Forelimb muscle (tissue), 1 donor: Measurements from ENCODE around the gene NUP133. TPM values are rescaled to one million over a fixed set of nuclear protein-coding genes. Genes with fewer than 3 reads are reported as not detected.
"Not testable (repeated sequence)": the region's sequence is repeated elsewhere in the genome, so short reads cannot be mapped to it uniquely, and the experiment has no call there.

Experiments used
- DNase-seq: peaks from one replicate; pipeline ENCODE4 v3.0.0-alpha.2; 2013; ENCODE audit warnings: low read depth
- polyA plus RNA-seq: library from polyadenylated mRNA; unstranded; fragments of 120-200 nt; gene quantifications from one replicate; pipeline ENCODE4 v1.2.1, GENCODE V29; 2013; ENCODE audit not compliant: insufficient read length

The NUP133 gene
- polyA plus RNA-seq, 1 donor: 29.7 TPM

DNA sequence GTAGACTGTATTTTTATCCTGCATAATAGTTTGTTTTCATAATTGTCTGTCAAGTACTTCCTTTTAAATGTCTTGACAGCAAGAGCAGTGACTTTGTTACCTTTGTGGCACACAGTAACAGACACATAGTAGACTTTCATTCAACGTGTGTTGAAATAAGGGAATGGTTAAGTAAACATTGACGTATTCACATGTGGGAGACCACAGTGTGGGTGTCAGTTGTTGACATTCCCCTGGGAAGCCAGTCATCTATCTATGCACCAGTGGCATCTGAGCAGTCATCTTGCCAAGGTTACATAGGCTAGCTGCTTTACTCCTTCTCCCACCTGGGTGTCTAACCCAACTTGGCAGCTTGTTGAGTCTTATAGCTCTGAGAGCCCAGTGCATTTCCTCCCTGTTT is 1.4 kb upstream of the NUP133 start:
- DNase-seq: no peak

GRCh38 chr1:229508823-229509337 is 739 bp upstream of the NUP133 start:
- DNase-seq: no peak

- DNase-seq: no peak
Measured at GRCh38 chr1:229507502-229507901, 639 bp downstream of the NUP133 start.

GRCh38 chr1:229506633-229507032 is 1.5 kb downstream of the NUP133 start:
- no peak for DNase-seq

GRCh38 chr1:229495782-229496181 is 12.4 kb downstream of the NUP133 start:
- DNase-seq: no peak

- DNase-seq: no peak
Measured at GRCh38 chr1:229487181-229487580, 21.0 kb downstream of the NUP133 start.

DNA sequence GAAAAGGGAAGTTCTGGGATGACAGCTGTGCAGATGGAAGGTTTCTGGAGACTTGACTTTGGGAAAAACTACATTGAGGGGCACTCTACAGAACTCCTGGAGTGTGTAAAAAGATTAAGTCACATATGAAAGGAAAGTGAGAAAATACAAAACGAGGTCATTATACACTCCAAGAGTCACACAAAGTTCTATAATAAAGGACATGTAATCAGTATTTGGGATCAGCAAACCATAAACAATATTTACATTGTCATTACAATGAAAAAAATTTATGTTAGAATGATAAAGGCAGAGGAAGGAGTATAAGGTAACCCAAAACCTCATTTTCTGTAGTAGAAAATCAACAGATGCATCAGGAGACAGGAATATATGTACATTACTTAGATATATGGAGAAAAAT is 22.8 kb downstream of the NUP133 start:
- no peak for DNase-seq

DNA sequence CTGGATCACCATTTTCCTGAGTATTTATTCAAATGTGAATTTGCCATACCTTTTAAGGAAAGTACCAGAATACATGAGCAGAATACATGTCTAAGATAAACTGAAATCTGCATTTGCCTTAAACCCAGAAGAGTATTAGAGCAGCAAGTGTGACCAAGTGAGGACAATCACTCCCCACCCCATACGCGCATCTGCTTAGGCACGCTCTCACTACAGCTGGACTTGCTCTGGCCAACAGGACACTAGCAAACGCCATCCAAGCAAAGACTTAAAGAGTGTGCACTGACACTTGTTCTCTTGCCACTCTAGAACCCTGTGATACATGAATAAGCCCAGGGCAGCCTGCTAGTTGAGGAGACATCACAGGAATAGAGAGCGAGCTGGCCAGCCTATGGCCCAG is 25.6 kb downstream of the NUP133 start:
- DNase-seq: no peak

DNA sequence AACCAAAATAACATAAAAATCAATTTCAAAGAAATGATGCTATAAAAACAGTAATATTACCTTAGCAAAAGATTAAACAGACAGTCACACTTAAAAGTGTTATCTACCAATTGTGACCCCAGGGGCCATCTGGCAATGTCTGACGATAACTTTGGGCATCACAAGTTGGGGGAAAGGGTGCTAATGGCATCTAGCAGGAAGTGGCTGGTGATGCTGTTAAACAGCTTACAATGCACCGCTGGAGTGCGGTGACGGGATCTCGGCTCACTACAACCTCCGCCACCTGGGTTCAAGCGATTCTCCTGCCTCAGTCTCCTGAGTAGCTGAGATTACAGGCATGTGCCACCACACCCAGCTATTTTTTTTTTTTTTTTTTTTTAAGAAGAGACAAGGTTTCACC is 27.6 kb downstream of the NUP133 start:
- DNase-seq: no peak

DNA sequence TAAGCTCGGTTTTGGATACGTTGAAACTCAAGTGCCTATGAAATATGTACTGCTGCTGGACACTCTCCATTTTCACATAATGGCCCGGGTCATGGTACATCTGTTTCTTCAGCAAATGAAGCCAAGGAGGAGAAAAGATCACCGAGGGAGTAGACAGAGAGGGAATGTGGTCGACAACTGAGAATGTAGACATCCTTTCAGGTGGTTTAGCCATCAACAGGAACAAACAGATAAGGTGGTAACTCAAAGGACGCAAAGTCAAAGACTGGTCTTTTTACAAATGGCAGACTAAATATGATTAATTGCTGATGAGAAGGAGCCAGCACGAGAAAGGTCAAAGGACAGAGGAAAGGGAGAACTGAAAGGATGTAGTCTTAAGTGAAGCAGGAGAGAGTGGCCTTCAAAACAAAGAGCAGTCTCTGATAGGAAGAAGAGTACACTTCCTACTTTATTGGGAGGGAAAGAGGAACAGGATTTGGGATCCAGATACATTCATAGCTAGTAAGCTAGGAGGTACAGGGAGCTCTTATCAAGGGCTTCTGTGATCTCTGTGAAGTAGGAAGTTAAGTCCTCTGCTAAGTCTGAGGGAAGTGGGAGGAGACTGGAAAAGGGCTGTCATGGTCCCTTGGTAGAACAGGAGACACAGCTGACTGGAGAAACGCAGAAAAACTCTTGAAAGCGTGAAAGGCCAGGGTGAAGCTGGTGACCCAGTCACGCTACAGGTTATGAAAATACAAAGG is 28.3 kb downstream of the NUP133 start:
- no peak for DNase-seq

- DNase-seq: no peak
Measured at GRCh38 chr1:229478852-229479251, 29.3 kb downstream of the NUP133 start.

GRCh38 chr1:229475859-229476258 is 32.3 kb downstream of the NUP133 start:
- not testable (repeated sequence) for DNase-seq

- no peak for DNase-seq
Measured at GRCh38 chr1:229474509-229474908, 33.6 kb downstream of the NUP133 start.

GRCh38 chr1:229471175-229471574 is 37.0 kb downstream of the NUP133 start:
- DNase-seq: no peak

- DNase-seq: no peak
Measured at GRCh38 chr1:229470406-229471043, 37.6 kb downstream of the NUP133 start.

GRCh38 chr1:229466887-229467286 is 41.3 kb downstream of the NUP133 start:
- no peak for DNase-seq

DNA sequence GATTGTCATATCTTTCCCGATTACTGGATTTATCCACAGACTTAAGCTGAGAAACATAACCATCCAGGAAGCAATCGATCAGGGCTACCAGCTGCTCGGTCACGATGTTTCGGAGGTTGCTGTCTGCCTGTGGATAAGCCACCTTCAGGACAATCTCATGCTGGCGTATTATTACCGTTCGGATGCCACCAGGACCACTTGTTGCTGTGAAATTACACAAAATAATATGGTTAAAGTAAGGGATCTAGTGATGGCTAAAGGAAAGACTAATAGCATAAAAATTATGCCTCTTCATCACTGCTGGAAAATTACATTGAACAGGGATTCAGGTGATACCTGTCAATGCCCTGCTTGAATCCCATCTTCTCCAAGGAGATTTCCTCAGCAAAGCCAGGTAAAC is 43.5 kb downstream of the NUP133 start:
- no peak for DNase-seq

DNA sequence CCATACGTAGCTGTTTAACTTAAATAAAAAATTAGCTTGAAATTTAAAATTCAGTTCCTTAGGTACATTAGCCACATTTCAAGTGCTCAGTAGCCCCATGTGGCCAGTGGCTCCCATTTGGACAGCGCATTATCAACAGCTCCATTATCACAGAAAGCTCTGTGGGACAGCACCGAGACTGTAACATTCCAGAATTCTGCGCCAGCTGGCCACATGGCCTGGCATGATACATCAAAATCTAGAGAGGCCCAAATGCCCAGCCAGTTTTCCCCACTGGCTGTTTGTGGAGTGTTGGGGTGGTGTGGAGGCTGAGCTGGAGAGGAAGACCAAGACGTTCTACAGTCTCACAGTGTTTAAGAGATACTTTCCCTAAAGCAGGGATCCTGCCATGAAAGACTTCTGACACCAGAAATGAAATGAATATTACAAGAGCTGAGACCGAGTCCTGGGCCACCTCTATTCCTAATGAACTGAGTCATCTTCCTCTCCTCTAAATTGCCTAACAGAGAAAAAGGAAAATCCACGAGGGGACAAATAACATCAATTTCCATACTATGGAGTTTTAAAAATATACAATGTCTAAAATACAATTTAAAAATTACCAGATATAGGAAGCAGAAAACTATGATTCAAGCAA is 47.0 kb downstream of the NUP133 start:
- DNase-seq: no peak

DNA sequence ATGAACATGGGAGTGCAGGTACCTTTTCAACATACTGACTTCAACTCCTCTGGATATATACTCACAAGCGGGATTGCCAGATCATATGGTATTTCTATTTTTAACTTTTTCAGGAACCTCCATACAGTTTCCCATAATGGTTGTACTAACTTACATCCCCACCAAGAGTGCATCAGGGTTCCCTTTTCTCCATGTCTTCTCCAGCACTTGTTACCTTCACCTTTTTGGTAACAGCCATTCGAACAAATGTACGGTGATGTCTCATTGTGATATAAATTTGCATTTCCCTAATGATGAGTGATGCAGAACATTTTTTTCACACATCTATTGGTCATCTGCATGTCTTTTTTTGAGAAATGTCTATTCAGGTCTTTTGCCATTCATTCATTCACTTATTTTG is 48.3 kb downstream of the NUP133 start:
- no peak for DNase-seq

DNA sequence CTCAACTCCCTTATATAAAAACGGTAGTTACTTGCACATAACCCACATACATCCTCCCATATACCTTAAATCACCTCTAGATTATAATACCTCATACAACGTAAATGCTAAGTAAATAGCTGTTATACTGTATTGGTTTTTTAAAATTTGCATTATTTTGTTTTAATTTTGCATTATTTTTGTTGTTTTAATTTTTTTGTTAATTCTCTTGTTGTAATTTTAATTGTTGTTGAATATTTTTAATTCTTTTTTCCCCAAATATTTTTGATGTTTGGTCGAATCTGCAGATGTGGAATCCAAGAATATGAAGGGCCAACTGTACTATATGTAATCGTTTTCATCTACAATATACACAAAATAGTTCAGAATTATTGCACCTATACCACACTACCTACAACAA is 50.7 kb downstream of the NUP133 start:
- no peak for DNase-seq

- DNase-seq: no peak
Measured at GRCh38 chr1:229456016-229456415, 52.1 kb downstream of the NUP133 start.

- no peak for DNase-seq
Measured at GRCh38 chr1:229454056-229454455, 54.1 kb downstream of the NUP133 start.
